Measurements from ENCODE around the gene SUSD2. TPM values are rescaled to one million over a fixed set of nuclear protein-coding genes. Genes with fewer than 3 reads are reported as not detected.
A peak's percentile ranks its signal among the peaks of the same experiment; 100 is the strongest.

SUSD2 gene
- total RNA-seq, 2 donors from 2014 or later = 4.2 to 7.6 TPM

GRCh38 chr22:24189249-24190158 lies 8.2 kb downstream of the SUSD2 start:
- Histone ChIP-seq H3K36me3 (replicated peaks in 1 of 2; ENCODE audit: insufficient read depth in 1 of 2, low read depth in 2 of 2) (no peaks in the 10 kb centered on the region), H3K4me3 (no peak overlapping the region), H3K27me3 (no peaks in the 10 kb centered on the region), H3K9me3 (no peaks in the 10 kb centered on the region), H3K4me1 (peaks cover 4% of the 10 kb centered on the region), H3K27ac (no peak overlapping the region)
- intact Hi-C loops (cut with DNase I) = loop anchor here (5.0 kb wide), 2 partner anchors 43 to 58 kb away; partner anchors contain the start of gene GGT5
- DNase-seq = peak; percentile 75 to 84 (median 80)
- 5 to 37% methylated on average over 5 to 23 of the region's 23 CpGs for WGBS, 2 donors
- no peak for TF ChIP-seq POLR2A (IDR thresholded peaks at IDR 0.05)
- TF ChIP-seq, protein P1, sequence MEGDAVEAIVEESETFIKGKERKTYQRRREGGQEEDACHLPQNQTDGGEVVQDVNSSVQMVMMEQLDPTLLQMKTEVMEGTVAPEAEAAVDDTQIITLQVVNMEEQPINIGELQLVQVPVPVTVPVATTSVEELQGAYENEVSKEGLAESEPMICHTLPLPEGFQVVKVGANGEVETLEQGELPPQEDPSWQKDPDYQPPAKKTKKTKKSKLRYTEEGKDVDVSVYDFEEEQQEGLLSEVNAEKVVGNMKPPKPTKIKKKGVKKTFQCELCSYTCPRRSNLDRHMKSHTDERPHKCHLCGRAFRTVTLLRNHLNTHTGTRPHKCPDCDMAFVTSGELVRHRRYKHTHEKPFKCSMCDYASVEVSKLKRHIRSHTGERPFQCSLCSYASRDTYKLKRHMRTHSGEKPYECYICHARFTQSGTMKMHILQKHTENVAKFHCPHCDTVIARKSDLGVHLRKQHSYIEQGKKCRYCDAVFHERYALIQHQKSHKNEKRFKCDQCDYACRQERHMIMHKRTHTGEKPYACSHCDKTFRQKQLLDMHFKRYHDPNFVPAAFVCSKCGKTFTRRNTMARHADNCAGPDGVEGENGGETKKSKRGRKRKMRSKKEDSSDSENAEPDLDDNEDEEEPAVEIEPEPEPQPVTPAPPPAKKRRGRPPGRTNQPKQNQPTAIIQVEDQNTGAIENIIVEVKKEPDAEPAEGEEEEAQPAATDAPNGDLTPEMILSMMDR (IDR thresholded peaks at IDR 0.05) = peak; percentile 85 to 99 (median 95)
- ATAC-seq = peak; percentile 90

GRCh38 chr22:24190159-24190540 lies 8.9 kb downstream of the SUSD2 start:
- H3K27ac ChIP-seq = no peak overlapping the region
- H3K36me3 ChIP-seq (replicated peaks in 1 of 2; ENCODE audit: insufficient read depth in 1 of 2, low read depth in 2 of 2) = no peaks in the 10 kb centered on the region
- no peak overlapping the region for H3K4me3 ChIP-seq
- intact Hi-C loops (cut with DNase I) = loop anchor here (5.0 kb wide), 1 partner anchor 42 kb away; no protein-coding TSS in a partner anchor
- TF ChIP-seq, protein P1 (IDR thresholded peaks at IDR 0.05) = no peak
- no peak for TF ChIP-seq POLR2A (IDR thresholded peaks at IDR 0.05)
- WGBS, 2 donors = 71% methylated on average over 10 to 13 of the region's 14 CpGs
- peaks cover 4% of the 10 kb centered on the region for H3K4me1 ChIP-seq
- no peaks in the 10 kb centered on the region for H3K9me3 ChIP-seq
- H3K27me3 ChIP-seq = no peaks in the 10 kb centered on the region
- ATAC-seq = no peak
- peak in 2 of 4 donors; percentile 7 to 12 for DNase-seq

DNA sequence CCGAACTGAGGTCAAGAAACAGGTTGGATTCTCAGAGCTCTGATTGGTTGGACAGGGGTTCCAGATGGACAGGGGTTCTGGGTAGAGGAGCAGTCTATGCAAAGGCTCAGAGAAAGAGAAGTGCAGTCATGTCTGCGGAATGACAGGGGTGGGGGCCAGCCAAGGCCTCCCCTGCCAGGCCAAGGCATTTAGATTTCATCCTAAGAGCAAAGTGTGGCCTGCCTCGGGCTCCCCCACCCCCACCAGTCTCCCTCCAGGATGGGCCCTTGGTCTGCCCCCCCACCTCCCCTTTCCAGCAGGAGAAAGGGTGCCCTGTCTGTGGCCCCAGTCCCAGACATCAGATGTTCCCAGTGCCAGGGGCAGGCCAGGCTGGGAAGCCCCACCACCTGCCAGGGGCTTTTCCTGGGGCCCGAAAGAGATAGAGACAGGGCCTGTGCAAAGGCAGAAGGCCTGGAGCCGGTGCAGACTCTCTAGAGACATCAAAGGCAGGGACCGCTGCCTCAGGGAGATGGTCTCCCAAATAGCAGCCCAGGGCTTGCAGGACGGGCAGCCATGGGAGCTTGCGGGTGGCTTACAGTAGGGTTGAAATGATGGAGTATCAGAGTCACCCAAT lies 9.4 kb downstream of the SUSD2 start:
- Histone ChIP-seq H3K4me1 (peaks cover 8% of the 10 kb centered on the region), H3K9me3 (no peaks in the 10 kb centered on the region), H3K27me3 (no peaks in the 10 kb centered on the region), H3K4me3 (no peak overlapping the region), H3K36me3 (replicated peaks in 1 of 2; ENCODE audit: insufficient read depth in 1 of 2, low read depth in 2 of 2) (no peaks in the 10 kb centered on the region), H3K27ac (no peak overlapping the region)
- DNase-seq (no peak), ATAC-seq (no peak)
- TF ChIP-seq, protein P1 (IDR thresholded peaks at IDR 0.05) = no peak
- TF ChIP-seq POLR2A (IDR thresholded peaks at IDR 0.05) = no peak
- intact Hi-C loops (cut with DNase I) = loop anchor here (5.0 kb wide), 1 partner anchor 42 kb away; no protein-coding TSS in a partner anchor
- WGBS, 2 donors = 85 to 95% methylated on average over 4 to 8 of the region's 8 CpGs

- no peak for TF ChIP-seq POLR2A (IDR thresholded peaks at IDR 0.05)
- TF ChIP-seq, protein P1 (IDR thresholded peaks at IDR 0.05) = no peak
- ATAC-seq (no peak), DNase-seq (no peak)
- no peak overlapping the region for H3K27ac ChIP-seq
- no peaks in the 10 kb centered on the region for H3K27me3 ChIP-seq
- H3K4me3 ChIP-seq = no peak overlapping the region
- intact Hi-C loops (cut with DNase I) = loop anchor here (5.0 kb wide), 1 partner anchor 41 kb away; no protein-coding TSS in a partner anchor
- H3K9me3 ChIP-seq = no peaks in the 10 kb centered on the region
- H3K4me1 ChIP-seq = peaks cover 16% of the 10 kb centered on the region
- no peaks in the 10 kb centered on the region for H3K36me3 ChIP-seq (replicated peaks in 1 of 2; ENCODE audit: insufficient read depth in 1 of 2, low read depth in 2 of 2)
- 91 to 96% methylated on average over 5 to 12 of the region's 12 CpGs for WGBS, 2 donors
These were observed 10.1 kb downstream of the SUSD2 start for GRCh38 chr22:24191381-24191841.
